ENCODE results near the gene TBC1D16. TPM values are rescaled to one million over a fixed set of nuclear protein-coding genes. Genes with fewer than 3 reads are reported as not detected.

Gene TBC1D16
- total RNA-seq, 1 donor from 2014 or later: 46.9 TPM

GRCh38 chr17:79947351-79948031 lies 88.2 kb downstream of the TBC1D16 start:
- intact Hi-C loops (cut with DNase I): no loop called here
- ATAC-seq: no peak
- DNase-seq (ENCODE audit: low spot score): peak; percentile 62

- intact Hi-C loops (cut with DNase I): no loop called here
- DNase-seq (ENCODE audit: low spot score): no peak
- no peak for ATAC-seq
Observed at GRCh38 chr17:79946352-79947231, 89.1 kb downstream of the TBC1D16 start.

- intact Hi-C loops (cut with DNase I): no loop called here
- DNase-seq (ENCODE audit: low spot score) (no peak), ATAC-seq (no peak)
Observed at GRCh38 chr17:79945591-79946255, 89.9 kb downstream of the TBC1D16 start.

- ATAC-seq (no peak), DNase-seq (ENCODE audit: low spot score) (no peak)
- intact Hi-C loops (cut with DNase I): no loop called here
Observed at GRCh38 chr17:79944821-79945391, 90.8 kb downstream of the TBC1D16 start.

- intact Hi-C loops (cut with DNase I): no loop called here
- DNase-seq (ENCODE audit: low spot score) (peak; percentile 58), ATAC-seq (no peak)
Observed at GRCh38 chr17:79944251-79944812, 91.3 kb downstream of the TBC1D16 start.

GRCh38 chr17:79943347-79944241 lies 92.1 kb downstream of the TBC1D16 start:
- ATAC-seq (no peak), DNase-seq (ENCODE audit: low spot score) (peak; percentile 56)
- intact Hi-C loops (cut with DNase I): no loop called here

- intact Hi-C loops (cut with DNase I): no loop called here
- no peak for ATAC-seq
- peak; percentile 61 for DNase-seq (ENCODE audit: low spot score)
Observed at GRCh38 chr17:79942591-79943346, 92.9 kb downstream of the TBC1D16 start.

- DNase-seq (ENCODE audit: low spot score) (peak; percentile 60), ATAC-seq (no peak)
- intact Hi-C loops (cut with DNase I): no loop called here
Observed at GRCh38 chr17:79942011-79942405, 93.7 kb downstream of the TBC1D16 start.

GRCh38 chr17:79941088-79942010 lies 94.3 kb downstream of the TBC1D16 start:
- ATAC-seq (no peak), DNase-seq (ENCODE audit: low spot score) (peak; percentile 59)
- intact Hi-C loops (cut with DNase I): no loop called here

GRCh38 chr17:79940459-79941087 lies 95.1 kb downstream of the TBC1D16 start:
- DNase-seq (ENCODE audit: low spot score): peak; percentile 56
- ATAC-seq: peak; percentile 1
- intact Hi-C loops (cut with DNase I): no loop called here

- DNase-seq (ENCODE audit: low spot score) (peak; percentile 47), ATAC-seq (no peak)
- intact Hi-C loops (cut with DNase I): no loop called here
Observed at GRCh38 chr17:79939755-79940458, 95.8 kb downstream of the TBC1D16 start.

GRCh38 chr17:79939094-79939435 lies 96.6 kb downstream of the TBC1D16 start:
- ATAC-seq: no peak
- intact Hi-C loops (cut with DNase I): no loop called here
- peak; percentile 30 for DNase-seq (ENCODE audit: low spot score)

- ATAC-seq: peak; percentile 8
- intact Hi-C loops (cut with DNase I): no loop called here
- DNase-seq (ENCODE audit: low spot score): peak; percentile 54
Observed at GRCh38 chr17:79938336-79939093, 97.2 kb downstream of the TBC1D16 start.

GRCh38 chr17:79937391-79938335 lies 98.0 kb downstream of the TBC1D16 start:
- ATAC-seq (peak; percentile 36), DNase-seq (ENCODE audit: low spot score) (no peak)
- intact Hi-C loops (cut with DNase I): no loop called here
